Endothelial cell of umbilical vein (primary cell): Measurements from ENCODE around the gene LRFN2. TPM values are rescaled to one million over a fixed set of nuclear protein-coding genes. Genes with fewer than 3 reads are reported as not detected.

Experiments used
- BruUV-seq: library from RNA; stranded (reverse); fragments of 400-500 nt; replicated peaks from 2 replicates; lab custom pipeline; 2021; lab: Mats Ljungman, UMichigan
- CTCF ChIA-PET: fragments of 300-600, 350-600 bp; sonication (Branson Sonifier 250); formaldehyde crosslinking; loops from one replicate; lab custom pipeline; 2021; ENCODE audit warnings: antibody characterized with exemption, inconsistent platforms; lab: Charles Lee
- POLR2A ChIA-PET: fragments of 300-600, 350-600 bp; sonication (Branson Sonifier 250); formaldehyde crosslinking; loops from one replicate; lab custom pipeline; 2021; ENCODE audit warnings: antibody characterized with exemption, inconsistent platforms; lab: Charles Lee
- DNase-seq: peaks from one replicate; pipeline ENCODE4 v3.0.0-alpha.2; 2011; ENCODE audit warnings: low read depth, low spot score
- FAIRE-seq: peaks from 2 replicates; lab custom pipeline; 2011; peaks lifted over from hg19 to GRCh38; lab: Jason Lieb, UNC
- H2AFZ ChIP-seq: 2 replicates; pipeline ENCODE4 v1.6.0; 2012; ENCODE audit warnings: low read depth, low read length, control low read depth, inconsistent platforms
- H3K27ac ChIP-seq: 2 replicates; pipeline ENCODE4 v1.5.1; 2011; ENCODE audit warnings: low read depth, mild to moderate bottlenecking, control low read depth, low read length, moderate library complexity; ENCODE audit not compliant: insufficient read depth
- H3K27me3 ChIP-seq, 2 experiments: 2 replicates each; pipeline versions ENCODE4 v1.6.0 to v1.6.1; 2011; ENCODE audit warnings: low read length in 2 of 2, mixed read lengths in 1 of 2; ENCODE audit not compliant: control insufficient read depth in 2 of 2, insufficient read depth in 2 of 2
- H3K36me3 ChIP-seq, 2 experiments: 2 replicates in 1 of 2; 3 replicates in 1 of 2; pipeline ENCODE4 v1.5.1; 2011; ENCODE audit warnings: low read length in 2 of 2, mild to moderate bottlenecking in 1 of 2, moderate library complexity in 1 of 2; ENCODE audit not compliant: control insufficient read depth in 2 of 2, insufficient read depth in 2 of 2; ENCODE audit errors: extremely low read depth in 1 of 2
- H3K4me1 ChIP-seq: 3 replicates; pipeline ENCODE4 v1.5.1; 2011; ENCODE audit warnings: mild to moderate bottlenecking, low read length; ENCODE audit not compliant: control insufficient read depth, insufficient read depth; ENCODE audit errors: extremely low read depth
- H3K4me2 ChIP-seq: 2 replicates; pipeline ENCODE4 v1.6.1; 2011; ENCODE audit warnings: low read length, control low read depth, mixed read lengths; ENCODE audit not compliant: insufficient read depth
- H3K4me3 ChIP-seq, 3 experiments: fragments of 200-600 bp in 1 of 3; sonication (generic), shearing (Covaris generic) in 1 of 3; replicated peaks in 1 of 3; 2 replicates each; pipeline ENCODE4 v1.5.1; 2011 to 2016; ENCODE audit warnings: control low read depth in 3 of 3, low read length in 3 of 3, mild to moderate bottlenecking in 2 of 3, inconsistent platforms in 1 of 3, low read depth in 1 of 3, moderate library complexity in 1 of 3; ENCODE audit not compliant: insufficient read depth in 1 of 3
- H3K79me2 ChIP-seq: 2 replicates; pipeline ENCODE4 v1.6.0; 2012; ENCODE audit warnings: low read length, inconsistent platforms; ENCODE audit not compliant: control insufficient read depth, insufficient read depth
- H3K9ac ChIP-seq: replicated peaks from 2 replicates; pipeline ENCODE3; 2011; ENCODE audit warnings: low read length, control low read depth; ENCODE audit not compliant: insufficient read depth; ENCODE audit errors: extremely low read depth
- H3K9me1 ChIP-seq: replicated peaks from 3 replicates; pipeline ENCODE4 v1.6.0; 2011; ENCODE audit warnings: mild to moderate bottlenecking, low read length; ENCODE audit not compliant: control insufficient read depth, insufficient read depth; ENCODE audit errors: extremely low read depth
- H3K9me3 ChIP-seq: replicated peaks from 2 replicates; pipeline ENCODE4 v1.5.1; 2012; ENCODE audit warnings: low read length, inconsistent platforms; ENCODE audit not compliant: control insufficient read depth, insufficient read depth
- H4K20me1 ChIP-seq: replicated peaks from 2 replicates; pipeline ENCODE3; 2011; ENCODE audit warnings: mild to moderate bottlenecking, low read length; ENCODE audit not compliant: control insufficient read depth, insufficient read depth; ENCODE audit errors: extremely low read depth
- CTCF ChIP-seq, 2 donors: IDR thresholded peaks; 1 replicate in 1 of 2; 2 replicates in 1 of 2; pipeline ENCODE4 v1.5.1; 2011; ENCODE audit warnings: low read length in 2 of 2, mild to moderate bottlenecking in 2 of 2, moderate library complexity in 2 of 2, control low read depth in 1 of 2, inconsistent platforms in 1 of 2, low read depth in 1 of 2; ENCODE audit not compliant: insufficient read depth in 1 of 2; ENCODE audit errors: extremely low read depth in 1 of 2
- EZH2 ChIP-seq: IDR thresholded peaks from 2 replicates; pipeline ENCODE4 v1.6.1; 2012; ENCODE audit warnings: borderline replicate concordance, low read depth, mild to moderate bottlenecking, moderate library complexity, low read length, inconsistent platforms; ENCODE audit not compliant: severe bottlenecking
- FOS ChIP-seq: IDR thresholded peaks from 2 replicates; pipeline ENCODE4 v1.6.1; 2011; ENCODE audit warnings: mild to moderate bottlenecking, low read length, moderate library complexity, borderline replicate concordance; ENCODE audit not compliant: insufficient read depth
- GATA2 ChIP-seq: IDR thresholded peaks from 2 replicates; pipeline ENCODE4 v1.7.0; 2011; ENCODE audit warnings: low read depth, mild to moderate bottlenecking, moderate library complexity, mixed read lengths, low read length; ENCODE audit not compliant: insufficient read length, insufficient read depth
- JUN ChIP-seq: IDR thresholded peaks from 2 replicates; pipeline ENCODE4 v1.6.1; 2011; ENCODE audit warnings: borderline replicate concordance, low read depth; ENCODE audit not compliant: insufficient read length, insufficient read depth
- MYC ChIP-seq: IDR thresholded peaks from one replicate; pipeline ENCODE4 v1.6.1; 2011; ENCODE audit warnings: mild to moderate bottlenecking, low read depth, low read length
- POLR2A ChIP-seq: IDR thresholded peaks from 2 replicates; pipeline ENCODE4 v1.6.1; 2012; ENCODE audit warnings: low read depth, mild to moderate bottlenecking, control low read depth, low read length
- POLR2AphosphoS5 ChIP-seq: IDR thresholded peaks from 2 replicates; pipeline ENCODE4 v1.6.1; 2012; ENCODE audit warnings: low read depth, mild to moderate bottlenecking, control low read depth, low read length, moderate library complexity; ENCODE audit not compliant: insufficient read depth
- dilution Hi-C: fragments of 300-500 bp; cut with MboI; formaldehyde crosslinking; loops from one replicate; pipeline ENCODE4 v1.15.0; 2019; ENCODE audit warnings: low sequenced_read_pairs; ENCODE audit not compliant: extremely low pct_ligation_motif_present
- intact Hi-C: fragments of 100-400 bp; cut with micrococcal nuclease; formaldehyde crosslinking; loops from one replicate; pipeline ENCODE4 v1.10.0; 2022
- polyA plus RNA-seq, 4 experiments: library from polyadenylated mRNA; depleted of rRNA in 3 of 4; stranded (reverse) in 3 of 4; unstranded in 1 of 4; fragments of >200 nt; gene quantifications; 2 replicates each; pipeline versions ENCODE4 v1.2.1 to v1.2.3, GENCODE V29; 2011 to 2012; ENCODE audit warnings: missing spikeins in 1 of 4
- total RNA-seq: library from RNA; stranded (reverse); gene quantifications from 2 replicates; pipeline ENCODE4 v1.2.3, GENCODE V29; 2021
- TF ChIP-seq, protein P1 (sequence below): IDR thresholded peaks from 2 replicates; pipeline ENCODE4 v1.6.1; 2011; ENCODE audit not compliant: insufficient read depth, insufficient read length

The LRFN2 gene
- total and polyA plus RNA-seq, 2 donors (not counting 3 experiments of a cell fraction or from before 2014, with no cell fraction given): not detected

DNA sequence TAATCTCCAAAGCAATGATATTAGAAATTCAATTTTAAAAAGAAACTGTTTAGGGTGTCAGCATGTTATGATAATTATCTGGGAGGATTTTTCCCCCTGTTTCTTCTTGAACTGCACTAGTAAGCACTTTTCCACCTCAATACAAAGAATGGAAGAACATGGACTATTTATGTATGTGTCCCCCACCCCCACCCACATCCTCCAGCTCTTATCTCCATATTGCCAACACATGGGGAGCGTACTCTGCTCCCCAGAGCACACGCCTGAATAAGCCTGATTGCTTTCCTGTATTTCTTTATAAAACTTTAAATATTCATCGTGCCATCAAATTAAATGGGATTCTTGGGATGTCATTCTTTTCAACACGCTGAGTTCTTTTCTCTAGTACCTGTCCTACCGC lies 11.4 kb upstream of the LRFN2 start:
- H3K27me3 ChIP-seq: no peaks in the 10 kb centered on the region
- no peaks in the 10 kb centered on the region for H3K36me3 ChIP-seq
- no peak for TF ChIP-seq POLR2A
- no peak for TF ChIP-seq EZH2
- no peak for TF ChIP-seq MYC
- TF ChIP-seq FOS: no peak
- H3K9me3 ChIP-seq: no peaks in the 10 kb centered on the region
- H2AFZ ChIP-seq: no peak overlapping the region
- H3K79me2 ChIP-seq: no peaks in the 10 kb centered on the region
- H3K9me1 ChIP-seq: no peaks in the 10 kb centered on the region
- no peaks in the 10 kb centered on the region for H3K4me1 ChIP-seq
- H3K9ac ChIP-seq: no peak overlapping the region
- DNase-seq (no peak), FAIRE-seq (no peak)
- ChIA-PET CTCF (interaction anchor here (1.2 kb wide), 1 partner anchor 11 kb away, joined by 5 read pairs; the partner anchor contains the start of gene LRFN2), POLR2A (no interaction called here)
- intact Hi-C loops (no loop called here), dilution Hi-C loops (no loop called here)
- no peak overlapping the region for H3K4me3 ChIP-seq
- H3K27ac ChIP-seq: no peak overlapping the region
- BruUV-seq: no TSS peak
- H3K4me2 ChIP-seq: no peak overlapping the region
- no peaks in the 10 kb centered on the region for H4K20me1 ChIP-seq

DNA sequence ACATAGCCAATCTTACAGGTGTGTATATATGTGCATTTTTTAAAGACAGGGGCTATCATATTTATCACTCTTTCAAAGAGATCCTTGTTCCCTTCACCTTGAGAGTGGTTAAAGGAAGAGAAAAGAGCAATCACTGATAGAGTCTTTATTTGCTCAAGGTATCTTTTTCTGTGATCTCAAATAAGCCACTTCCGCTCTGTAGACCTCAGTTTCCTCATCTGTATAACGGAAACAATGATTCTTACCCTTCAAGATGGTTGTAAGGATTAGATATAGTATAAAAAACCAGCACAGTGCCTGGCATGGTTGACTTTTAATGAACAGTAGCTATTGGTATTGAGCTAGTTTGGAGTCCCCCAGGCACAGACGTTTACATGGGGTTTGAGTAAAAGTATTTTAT lies 10.1 kb upstream of the LRFN2 start:
- POLR2A ChIA-PET: no interaction called here

More for the DNA sequence above, 10.1 kb upstream of the LRFN2 start:
- intact Hi-C loops: no loop called here
- H3K9me1 ChIP-seq: no peaks in the 10 kb centered on the region
- no peak overlapping the region for H3K4me3 ChIP-seq
- FAIRE-seq (no peak), DNase-seq (no peak)
- H3K36me3 ChIP-seq: no peaks in the 10 kb centered on the region
- no peaks in the 10 kb centered on the region for H3K9me3 ChIP-seq
- H3K27ac ChIP-seq: no peak overlapping the region
- no peaks in the 10 kb centered on the region for H3K27me3 ChIP-seq
- H3K79me2 ChIP-seq: no peaks in the 10 kb centered on the region
- CTCF ChIA-PET: no interaction called here
- no peaks in the 10 kb centered on the region for H3K4me1 ChIP-seq
- BruUV-seq: no TSS peak
- H3K4me2 ChIP-seq: no peak overlapping the region
- dilution Hi-C loops: no loop called here
- H2AFZ ChIP-seq: no peak overlapping the region
- no peak overlapping the region for H3K9ac ChIP-seq
- H4K20me1 ChIP-seq: no peaks in the 10 kb centered on the region
- TF ChIP-seq MYC (no peak), POLR2A (no peak), CTCF (IDR thresholded peaks at IDR 0.05; ENCODE audit: extremely low read depth in 1 of 2, insufficient read depth in 1 of 2, low read depth in 1 of 2, low read length in 2 of 2) (no peak), FOS (no peak), GATA2 (no peak), JUN (no peak), EZH2 (no peak), POLR2AphosphoS5 (no peak)
- TF ChIP-seq, protein P1, sequence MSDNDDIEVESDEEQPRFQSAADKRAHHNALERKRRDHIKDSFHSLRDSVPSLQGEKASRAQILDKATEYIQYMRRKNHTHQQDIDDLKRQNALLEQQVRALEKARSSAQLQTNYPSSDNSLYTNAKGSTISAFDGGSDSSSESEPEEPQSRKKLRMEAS: no peak
